NCI-H1436 treated with DMSO at 0.1 percent for 48 hours (cell line): Measurements from ENCODE around the gene SLC4A9.

Source experiments
- DNase-seq: peaks from one replicate; lab custom pipeline; 2025; lab: John Stamatoyannopoulos, UW

SLC4A9 gene

GRCh38 chr5:140360101-140360500 lies at the start of gene SLC4A9:
TSS of gene SLC4A9 (plus strand) at chr5:140360194. CDS start at chr5:140360237, 43 bp downstream.
- no peak for DNase-seq

- no peak for DNase-seq
These were observed 49.6 kb upstream of the SLC4A9 start for GRCh38 chr5:140310434-140310833.

GRCh38 chr5:140311011-140311467 lies 49.0 kb upstream of the SLC4A9 start:
- DNase-seq, result no peak

DNA sequence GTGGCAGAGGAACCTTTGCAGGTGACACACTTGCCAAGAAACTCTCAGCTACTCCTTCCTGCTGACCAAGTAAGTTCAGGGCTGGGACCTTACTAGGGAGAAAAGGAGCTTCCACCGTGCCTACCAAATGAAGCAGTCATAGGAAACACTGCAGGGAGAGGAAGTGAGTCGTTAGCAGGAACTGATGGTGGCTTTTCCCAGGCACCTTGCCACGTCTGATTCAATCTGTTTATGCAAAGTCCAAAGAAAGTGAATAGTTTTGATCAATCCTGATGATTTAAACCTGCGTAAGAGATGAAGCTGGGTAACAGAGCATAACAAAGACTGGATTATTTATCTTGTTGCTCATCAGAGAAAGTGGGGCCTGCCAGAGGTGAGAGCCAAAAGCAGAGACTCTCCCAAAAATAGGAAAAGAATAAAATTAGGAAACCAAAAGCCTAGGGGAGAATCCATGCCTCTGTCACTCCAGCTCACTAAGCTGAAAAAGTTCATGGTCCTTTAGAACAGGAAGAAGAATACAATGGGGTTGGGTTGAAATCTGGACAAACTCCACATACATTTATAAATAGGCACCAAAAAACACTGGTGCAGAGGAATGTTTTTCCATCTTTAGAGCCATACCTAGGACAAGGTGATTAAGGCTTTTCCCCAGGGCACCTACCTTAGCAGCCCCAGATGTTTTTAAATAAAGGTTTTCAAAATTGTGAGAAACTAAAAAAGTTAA lies 47.8 kb upstream of the SLC4A9 start:
- DNase-seq, result no peak

DNA sequence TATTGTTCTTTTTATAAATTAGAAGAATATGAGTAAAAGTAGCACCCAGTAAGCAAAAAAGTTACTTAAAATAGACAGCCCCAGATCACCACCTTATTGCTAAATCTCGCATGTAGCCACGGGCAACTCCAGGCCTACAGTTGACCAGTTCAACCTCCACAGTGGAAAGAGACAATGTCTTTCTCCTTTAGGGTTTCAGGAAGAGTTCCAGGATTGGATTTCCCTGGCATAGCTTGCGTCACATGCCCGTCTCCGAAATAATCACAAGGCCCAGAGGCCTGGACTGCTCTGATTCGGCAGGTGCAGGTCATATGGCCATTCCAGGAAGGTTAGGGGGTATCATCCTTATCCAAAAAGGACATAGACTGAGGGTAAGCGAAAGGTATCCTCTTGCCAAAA lies 47.2 kb upstream of the SLC4A9 start:
- no peak for DNase-seq

DNA sequence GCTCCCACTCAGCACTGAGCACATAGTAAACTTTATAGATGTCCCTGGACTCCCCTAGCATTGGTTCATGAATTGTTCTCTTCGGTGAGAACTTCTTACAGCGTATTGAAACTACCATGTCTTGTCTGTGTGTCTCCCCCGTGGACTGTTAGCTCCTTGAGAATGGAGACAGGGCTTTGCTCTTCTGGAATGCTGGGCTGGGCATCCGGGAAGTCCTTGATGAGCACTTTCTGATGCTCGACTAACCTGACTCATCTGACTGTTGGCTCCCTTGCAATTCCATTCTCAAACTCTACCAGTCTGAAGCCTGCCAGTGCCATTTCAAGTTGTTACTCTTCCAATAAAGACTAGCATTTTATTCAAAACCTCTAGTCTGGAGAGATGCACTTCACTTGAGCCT lies 42.1 kb upstream of the SLC4A9 start:
- no peak for DNase-seq

DNA sequence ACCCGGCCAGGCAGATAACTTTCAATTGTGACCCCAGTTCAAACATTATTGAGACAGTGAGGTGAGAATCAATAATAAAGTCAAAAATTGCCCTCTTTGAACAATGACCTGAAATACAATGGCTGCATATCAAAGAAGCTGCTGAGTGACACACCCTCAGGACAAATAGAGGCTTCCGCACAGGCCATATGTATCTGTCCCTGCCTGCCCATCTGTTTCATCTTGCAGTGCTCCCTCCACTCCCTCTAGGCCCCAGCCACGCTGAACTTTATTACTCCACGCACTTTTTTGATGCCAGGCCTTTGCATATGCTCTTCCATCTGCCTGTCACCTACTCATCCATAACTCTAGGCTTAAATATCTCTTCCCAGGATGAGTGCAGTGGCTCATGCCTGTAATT lies 41.2 kb upstream of the SLC4A9 start:
- no peak for DNase-seq

GRCh38 chr5:140319833-140320232 lies 40.2 kb upstream of the SLC4A9 start:
- DNase-seq, result no peak

- DNase-seq, result no peak
These were observed 38.2 kb upstream of the SLC4A9 start for GRCh38 chr5:140321796-140322195.

GRCh38 chr5:140322751-140323731 lies 37.0 kb upstream of the SLC4A9 start:
- no peak for DNase-seq

DNA sequence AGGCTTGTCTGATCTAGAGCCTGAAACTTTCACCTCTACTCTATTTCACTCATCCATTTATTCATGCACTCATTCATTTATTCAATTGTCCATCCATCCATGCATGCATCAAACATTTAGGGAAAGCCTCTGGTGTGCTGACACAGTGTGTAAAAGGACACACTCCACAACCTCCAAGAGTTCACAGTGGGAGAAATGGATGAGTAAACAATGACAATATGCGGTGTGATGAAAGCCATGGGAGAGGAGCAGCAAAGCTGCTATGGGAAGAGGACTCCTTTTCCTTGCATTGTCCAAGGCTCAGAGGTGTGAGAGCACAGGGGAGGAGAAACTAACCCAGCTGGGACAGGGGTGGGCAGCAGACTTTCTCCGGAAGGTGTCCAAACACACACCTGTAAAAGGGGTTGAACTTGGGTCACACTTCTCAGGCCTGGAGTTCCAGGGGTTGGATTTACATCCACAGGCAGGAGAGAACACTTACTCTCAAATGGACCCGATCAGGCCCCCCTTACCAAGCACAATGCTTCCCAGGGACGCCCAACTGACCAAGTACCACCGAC lies 35.9 kb upstream of the SLC4A9 start:
- no peak for DNase-seq

- DNase-seq, result no peak
These were observed 35.3 kb upstream of the SLC4A9 start for GRCh38 chr5:140324617-140325241.

DNA sequence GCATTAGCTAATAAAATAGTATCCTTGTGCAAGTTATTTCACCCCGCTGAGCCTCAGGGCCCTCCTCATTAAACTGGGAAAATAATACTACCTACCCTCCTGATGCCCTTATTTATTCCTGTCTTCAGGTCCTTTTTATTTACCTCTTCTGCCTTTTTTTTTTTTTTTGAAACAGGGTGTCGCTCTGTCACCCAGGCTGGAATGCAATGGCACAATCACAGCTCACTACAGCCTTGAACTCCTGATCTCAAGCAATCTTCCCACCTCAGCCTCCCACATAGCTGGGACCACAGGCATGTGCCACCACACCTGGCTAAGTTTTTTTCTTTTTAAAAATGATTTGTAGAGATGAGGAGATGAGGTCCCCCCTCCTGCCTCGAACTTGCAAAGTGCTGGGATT lies 34.5 kb upstream of the SLC4A9 start:
- DNase-seq, result no peak

GRCh38 chr5:140327589-140327988 lies 32.4 kb upstream of the SLC4A9 start:
- no peak for DNase-seq

DNA sequence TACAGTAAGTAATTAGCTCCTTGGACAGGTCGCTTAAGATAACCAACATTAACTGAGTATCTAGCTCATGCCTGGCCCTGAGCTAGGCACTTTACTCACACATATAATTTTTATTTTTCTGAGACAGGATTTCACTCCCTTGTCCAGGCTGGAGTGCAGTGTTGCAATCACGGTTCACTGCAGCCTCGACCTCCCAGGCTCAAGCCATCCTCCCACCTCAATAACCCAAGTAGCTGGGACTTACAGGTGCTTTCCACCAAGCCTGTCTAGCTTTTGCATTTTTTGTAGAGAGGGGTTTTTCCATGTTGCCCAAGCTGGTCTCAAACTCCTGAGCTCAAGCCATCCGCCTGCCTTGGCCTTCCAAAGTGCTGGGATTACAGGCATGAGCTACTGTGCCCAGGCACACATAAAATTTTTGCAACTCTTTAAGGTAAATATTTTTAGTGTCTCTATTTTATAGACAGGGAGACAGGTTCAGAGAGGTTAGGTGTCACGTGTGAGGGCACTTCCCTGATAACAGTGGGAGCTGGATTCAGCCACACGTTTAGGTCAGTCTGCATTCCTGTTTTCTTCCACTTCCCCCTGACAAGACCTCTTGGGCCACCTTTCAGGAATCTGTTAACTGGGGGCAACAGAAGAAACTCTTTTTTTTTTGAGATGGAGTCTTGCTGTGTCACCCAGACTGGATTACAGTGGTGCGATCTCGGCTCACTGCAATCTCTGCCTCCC lies 31.8 kb upstream of the SLC4A9 start:
- DNase-seq, result no peak

DNA sequence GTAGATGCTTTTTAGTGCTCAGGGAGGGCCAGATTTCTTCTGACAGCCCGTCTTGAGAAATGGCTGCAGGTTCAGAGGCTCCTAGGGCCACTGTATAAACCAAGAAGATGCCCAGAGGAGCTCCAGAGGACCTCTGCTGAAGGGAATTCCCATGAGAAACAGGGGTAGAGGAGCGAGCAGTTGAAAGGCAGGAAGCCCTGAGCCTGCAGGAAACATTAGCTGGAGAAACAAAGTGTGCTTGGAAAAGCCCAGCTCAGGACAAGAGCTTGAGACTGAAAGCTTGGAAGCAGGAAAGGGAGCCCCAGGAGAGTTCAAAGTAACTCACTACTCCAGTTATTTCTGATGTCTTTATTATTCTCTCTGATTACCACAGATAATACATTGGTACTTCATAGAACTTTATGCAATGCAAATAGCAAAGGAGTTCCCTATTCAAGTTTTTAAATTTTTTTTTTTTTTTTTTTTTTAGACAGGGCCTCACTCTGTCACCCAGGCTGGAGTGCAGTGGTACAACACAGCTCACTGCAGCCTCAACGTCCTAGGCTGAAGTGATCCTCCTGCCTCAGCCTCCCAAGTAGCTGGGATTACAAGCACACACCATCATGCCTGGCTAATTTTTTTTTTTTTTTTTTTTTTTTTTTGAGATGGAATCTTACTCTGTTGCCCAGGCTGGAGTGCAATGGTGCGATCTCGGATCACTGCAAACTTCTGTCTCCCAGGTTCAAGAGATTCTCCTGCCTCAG lies 30.1 kb upstream of the SLC4A9 start:
- no peak for DNase-seq

- DNase-seq, result no peak
These were observed 28.4 kb upstream of the SLC4A9 start for GRCh38 chr5:140331638-140332037.

DNA sequence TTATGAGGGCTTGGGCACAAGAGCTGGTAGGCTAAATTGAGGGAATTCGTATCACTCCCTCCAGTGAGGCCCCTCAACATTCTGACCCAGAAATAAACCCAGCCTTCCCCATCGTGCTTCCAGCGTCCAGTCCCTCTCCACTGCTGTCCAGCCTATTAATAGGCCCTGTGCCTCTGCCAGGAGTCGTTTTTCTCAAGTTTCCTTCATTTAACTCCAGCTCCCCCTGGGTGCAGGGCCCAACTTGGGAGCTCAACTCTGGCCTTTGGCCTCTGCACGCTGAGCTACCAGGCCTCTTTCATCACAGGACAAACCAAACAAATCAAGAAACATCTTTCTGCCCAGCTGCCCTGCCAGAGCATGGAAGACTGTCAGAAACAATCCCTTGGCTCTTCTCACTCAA lies 23.6 kb upstream of the SLC4A9 start:
- DNase-seq, result no peak

DNA sequence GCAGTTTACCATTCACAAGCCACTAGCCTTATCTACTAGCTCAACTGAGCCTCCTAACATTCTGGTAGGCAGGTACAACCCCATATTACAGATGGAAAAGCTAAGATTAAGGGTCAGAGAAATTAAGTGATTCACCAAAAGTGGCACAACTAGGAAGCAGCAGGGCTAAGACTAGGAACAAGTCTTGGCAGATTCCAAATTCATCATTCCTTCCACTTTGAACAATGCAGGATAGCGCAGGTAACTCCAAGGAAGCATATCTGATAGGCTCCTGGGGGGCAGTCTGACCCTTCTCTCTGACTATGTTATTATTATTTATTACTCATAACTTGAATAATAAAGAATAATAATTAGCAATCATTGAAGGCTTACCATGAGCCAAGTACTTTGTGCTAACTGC lies 22.1 kb upstream of the SLC4A9 start:
- no peak for DNase-seq

GRCh38 chr5:140338336-140338735 lies 21.7 kb upstream of the SLC4A9 start:
- DNase-seq, result no peak

DNA sequence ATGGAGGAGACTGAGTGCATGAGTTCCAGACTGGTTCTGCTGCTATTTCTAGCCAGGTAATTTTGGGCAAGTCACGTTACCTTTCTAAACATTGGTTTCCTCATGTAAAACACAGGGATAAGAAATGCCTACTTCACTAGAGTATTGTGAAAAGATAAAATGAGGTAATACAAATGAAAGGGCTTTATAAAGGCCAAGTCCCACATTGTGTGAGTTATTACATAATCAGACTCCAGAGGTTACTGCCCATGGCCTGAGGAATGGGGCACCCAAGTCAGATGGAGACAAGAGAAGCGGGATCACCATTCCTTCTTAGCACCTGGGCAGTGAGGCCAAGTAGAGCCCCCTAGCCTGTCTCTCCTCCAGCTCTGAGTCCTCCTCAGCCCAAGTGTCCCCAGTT lies 21.1 kb upstream of the SLC4A9 start:
- DNase-seq, result no peak
